Stimulated activated CD4-positive, alpha-beta T cell treated with anti-CD3 and anti-CD28 coated beads, Interleukin-2, amount 100 ng/mL, for 24 hours (primary cell): Measurements from ENCODE around the gene KPNB1.
A peak's percentile ranks its signal among the peaks of the same experiment; 100 is the strongest.

Source experiments
- DNase-seq, 2 donors: peaks; one replicate each; pipeline ENCODE4 v3.0.0-alpha.2; 2020

Gene KPNB1

DNA sequence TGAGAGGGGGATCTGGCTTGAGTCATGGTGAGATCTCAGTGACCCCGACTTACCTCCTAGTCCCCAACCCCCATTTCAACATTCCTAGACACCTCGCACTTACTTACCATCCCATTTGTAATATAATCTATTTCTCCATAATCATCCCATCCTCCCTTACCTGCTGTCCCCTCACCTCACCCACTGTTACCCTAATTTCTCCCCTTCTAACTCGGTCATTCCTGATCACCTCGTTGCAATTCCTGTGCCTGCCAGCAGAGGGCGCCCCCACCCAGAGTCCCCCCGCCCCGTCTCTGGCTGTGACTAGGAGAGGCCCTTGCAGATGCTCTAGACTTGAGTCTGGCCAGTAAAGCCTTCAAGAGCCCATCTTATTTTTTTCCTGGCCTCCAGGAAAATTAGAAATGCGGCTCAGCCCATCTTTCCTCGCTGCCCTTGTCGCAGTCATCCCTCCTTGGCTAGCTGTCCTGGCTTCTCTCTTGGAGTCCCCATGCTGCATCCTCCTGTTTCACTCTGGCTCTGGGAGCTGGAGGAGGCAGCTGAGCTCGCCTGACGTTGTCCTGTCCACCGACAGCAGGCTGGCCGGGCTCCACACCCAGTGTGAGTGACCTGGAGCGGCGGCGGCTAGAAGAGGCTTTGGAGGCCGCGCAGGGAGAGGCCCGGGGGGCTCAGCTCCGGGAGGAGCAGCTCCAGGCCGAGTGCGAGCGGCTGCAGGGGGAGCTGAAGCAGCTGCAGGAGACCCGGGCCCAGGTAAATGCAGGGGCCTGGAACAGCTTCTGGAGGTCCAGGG is 49.2 kb downstream of the KPNB1 start:
- peak; percentile 91 for DNase-seq

DNA sequence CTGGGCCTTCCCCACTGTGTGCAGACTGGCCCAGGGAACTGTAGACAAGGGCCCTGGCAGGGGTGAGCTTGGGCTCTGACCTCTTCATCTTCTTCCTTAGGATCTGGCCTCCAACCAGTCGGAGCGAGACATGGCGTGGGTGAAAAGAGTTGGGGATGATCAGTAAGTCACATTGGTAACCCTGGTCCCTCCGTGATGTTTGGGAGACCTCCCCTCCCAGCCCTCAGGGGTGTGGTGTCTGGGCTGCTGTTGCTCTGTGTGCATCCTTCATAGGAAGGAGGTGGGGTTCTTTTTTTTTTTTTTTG is 49.8 kb downstream of the KPNB1 start:
- no peak for DNase-seq

DNA sequence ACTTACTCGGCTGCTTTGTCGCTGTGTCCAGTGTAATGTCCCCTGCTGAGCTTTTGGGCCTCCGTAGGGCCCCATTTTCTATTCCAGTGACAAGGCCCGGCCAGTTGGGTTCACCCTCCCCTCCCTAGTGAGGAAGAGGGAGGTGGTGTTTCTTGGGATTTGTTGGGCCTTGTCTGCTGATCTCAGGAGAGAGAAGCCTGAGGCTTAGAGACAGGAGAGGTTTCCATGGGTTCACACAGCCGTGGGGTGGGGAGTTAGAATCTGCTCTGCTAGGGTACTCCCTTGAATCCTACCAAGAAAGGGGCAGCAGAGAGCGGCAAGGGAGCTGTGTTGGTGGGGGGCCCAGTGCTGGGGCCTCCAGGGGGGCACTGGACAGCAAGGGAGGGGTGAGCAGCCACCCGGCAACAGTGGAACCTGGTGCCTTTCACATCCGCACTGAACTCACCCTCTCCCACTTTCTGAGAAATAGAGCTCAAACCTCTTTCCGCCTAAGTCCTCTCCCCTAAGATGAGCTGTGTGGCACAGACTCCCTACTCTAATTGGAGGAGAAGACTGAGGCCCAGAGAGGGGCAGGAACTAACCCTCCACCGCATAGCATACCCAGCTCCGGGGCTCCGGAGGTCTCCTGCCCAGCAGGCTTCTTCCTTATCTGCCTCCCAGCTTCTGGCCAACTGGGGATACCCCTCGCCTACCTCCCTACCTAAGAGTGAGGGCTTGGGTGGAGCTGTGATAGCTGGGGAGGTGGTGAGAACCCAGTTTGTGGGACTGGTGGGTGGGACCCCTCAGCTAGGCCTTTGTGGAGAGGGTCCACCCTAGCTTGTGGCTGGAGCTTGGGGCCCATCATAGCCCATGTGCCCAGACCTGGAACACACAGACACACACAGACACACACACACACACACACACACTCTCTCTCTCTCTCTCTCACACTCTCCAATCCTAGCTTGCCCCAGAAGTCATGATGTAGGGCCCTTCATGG is 51.0 kb downstream of the KPNB1 start:
- DNase-seq, result no peak

DNA sequence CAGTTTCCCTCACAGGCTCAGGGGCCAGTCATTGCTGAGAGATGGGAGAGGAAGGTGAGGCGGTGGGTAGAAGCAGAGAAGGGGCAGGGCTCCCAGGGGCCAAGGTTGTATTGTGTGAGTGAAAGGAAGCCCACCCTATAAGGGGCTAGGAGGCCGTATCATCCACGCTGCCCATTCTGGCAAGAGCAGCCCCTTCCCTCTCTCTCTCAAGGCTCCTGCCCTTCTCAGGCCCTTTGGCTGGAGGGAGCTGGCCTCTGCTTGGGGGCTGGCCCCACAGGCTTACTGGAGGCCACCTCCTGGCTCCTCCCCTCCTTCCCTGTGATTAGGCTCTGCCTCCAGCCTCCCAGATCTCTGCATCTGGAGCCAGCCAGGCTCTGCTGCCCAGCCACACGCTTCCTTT is 51.9 kb downstream of the KPNB1 start:
- no peak for DNase-seq

DNA sequence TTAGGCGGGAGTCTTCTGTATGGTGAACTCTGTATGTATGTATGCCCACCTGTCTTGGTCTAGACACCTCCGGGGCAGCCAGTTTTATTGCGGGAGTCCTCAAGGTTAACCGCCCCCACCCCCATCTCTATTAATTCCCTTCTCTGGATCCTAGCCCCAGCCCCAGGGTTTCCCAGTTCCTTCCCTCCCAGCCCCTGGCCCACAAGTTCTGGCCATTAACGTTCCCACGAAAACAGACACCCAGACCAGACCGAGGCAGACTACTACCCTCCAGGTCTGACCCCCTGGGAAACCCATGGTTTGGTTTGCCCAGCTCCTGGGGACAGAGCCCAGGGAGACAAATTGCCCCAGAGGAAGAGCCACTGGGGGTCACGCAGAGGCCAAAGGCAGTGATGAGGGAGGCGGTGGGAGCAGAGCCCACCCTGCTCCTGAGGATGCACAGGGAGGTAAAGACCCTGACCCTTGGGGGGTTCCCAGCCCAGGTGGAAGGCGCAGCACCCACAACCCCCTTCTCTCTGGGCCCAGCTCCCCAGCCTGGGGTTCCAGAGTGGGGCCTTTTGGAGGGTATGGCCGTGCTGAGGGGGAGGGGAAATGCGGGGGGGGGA is 52.8 kb downstream of the KPNB1 start:
- no peak for DNase-seq

DNA sequence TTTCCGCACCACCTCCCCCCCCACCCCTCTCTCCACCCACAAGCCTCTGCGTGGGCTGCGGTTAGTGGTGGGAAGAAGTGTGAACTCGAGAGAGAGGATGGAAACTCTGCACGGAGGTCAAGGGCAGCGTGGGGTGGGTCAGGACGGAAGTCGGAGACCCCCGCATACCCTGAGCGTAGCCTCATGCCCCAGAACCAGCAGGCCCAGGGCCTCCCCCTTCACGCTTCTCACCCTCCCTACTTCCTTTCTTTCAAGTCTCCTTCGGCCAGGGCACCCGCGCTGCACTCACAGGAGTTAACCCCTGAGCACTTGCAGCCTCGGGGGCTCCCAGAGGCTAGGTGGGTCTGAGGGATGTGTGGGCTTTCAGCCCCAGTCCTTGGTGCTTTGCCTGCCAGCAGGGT is 53.5 kb downstream of the KPNB1 start:
- peak in 1 of 2 donors; percentile 60 for DNase-seq

DNA sequence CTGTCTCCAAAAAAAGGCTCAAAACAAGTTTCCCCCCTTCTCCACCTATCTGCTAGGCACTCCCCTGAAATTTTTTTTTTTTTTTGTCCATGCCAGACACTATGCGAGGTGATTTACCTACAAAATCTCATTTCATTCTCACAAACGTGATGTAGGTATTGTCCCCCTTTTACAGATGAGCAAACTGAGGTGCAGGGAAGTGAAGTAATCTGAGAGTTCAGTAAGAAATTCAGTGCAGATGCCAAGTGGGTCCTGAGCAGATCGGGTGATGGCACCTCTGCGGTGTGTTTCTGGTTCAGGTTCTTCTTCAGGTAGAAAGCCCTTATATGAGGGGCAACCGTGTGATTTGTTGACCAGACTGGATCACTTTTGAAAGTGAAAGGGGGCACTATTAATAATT is 54.0 kb downstream of the KPNB1 start:
- no peak for DNase-seq

DNA sequence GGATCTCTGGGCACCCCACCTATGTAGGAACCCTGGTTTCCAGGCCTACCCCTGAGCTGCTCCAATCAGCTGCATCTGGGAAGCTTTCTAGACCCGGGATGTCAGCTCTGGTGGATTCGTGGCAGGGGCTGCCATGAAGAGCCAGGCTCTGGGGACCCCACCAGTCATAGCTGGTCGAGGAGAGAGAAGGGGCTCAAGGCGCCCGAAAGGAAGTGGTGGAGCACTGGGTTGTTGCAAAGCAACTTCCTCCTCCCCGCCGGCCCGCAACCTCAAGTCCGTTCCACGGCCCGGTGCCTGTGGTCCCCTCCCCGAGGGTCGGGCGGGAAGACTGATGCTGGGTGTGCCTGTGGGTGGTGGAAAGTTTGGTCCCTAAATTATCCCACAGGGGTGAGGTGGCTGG is 54.4 kb downstream of the KPNB1 start:
- no peak for DNase-seq

DNA sequence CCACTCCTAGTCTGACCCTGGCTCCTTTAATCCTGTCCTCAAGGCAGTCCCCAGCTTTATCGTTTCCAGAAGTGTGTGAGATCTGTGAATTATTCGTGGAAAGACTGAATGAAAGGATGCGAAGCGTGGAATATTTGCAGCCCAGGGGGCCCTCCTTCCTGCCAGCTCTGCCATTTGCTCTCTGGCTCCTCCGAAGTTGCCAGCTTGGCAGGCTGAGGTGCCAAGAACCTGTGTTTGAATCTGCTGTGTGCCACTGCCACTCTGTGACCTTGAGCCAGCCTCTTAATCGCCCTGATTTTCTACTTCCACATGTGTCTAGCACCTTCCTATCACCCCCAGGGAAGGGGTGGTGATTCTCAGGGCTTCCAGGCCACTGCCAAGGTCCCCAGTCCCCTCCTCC is 55.0 kb downstream of the KPNB1 start:
- DNase-seq, result no peak

DNA sequence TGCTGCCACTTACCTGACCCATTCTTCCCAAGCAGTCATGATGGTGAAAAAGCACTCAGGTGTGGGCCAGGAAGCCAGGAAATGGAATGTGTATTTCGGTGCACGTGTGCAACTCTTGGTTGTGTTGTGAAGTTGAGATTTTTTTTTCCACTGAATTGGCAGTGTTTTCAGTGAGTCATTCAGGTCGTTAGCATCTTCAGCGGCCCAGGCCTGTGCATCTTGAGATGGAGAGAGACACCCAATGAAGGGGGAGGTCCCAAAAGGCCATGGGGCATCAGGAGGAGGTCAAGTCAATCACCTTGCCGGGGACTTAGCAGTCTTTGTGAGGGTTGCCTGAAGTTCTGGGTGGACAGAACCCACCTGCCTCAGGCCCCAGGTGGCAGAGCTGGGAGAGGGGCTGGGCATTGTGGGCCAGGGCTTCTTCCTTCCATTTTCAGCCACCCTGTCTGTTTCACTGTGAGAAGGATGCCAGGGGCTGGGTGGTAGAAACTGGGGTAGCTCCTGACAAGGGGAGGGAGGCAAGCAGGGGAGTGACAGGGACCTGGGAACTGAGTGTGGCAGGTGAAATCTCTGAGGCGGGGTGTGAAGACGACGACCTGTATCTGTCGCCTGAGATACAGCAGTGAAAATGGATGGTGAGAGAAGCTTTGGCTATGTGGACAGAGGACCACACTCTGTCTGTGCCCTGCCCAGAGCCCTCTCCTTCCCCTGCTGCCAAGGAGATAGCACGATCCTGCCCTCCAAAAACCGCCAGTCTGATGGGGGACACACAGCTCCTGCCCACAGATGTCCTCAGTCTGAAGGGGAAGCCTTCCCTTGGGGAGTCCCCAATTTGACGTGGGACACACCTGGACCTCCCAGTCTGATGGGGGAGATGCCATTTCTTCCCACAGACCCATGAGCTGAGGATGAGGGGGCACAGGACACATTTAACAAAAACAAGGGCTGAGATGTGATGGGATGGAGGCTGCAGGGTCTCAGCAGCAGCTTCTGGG is 56.1 kb downstream of the KPNB1 start:
- DNase-seq, result peak; percentile 62 to 68

DNA sequence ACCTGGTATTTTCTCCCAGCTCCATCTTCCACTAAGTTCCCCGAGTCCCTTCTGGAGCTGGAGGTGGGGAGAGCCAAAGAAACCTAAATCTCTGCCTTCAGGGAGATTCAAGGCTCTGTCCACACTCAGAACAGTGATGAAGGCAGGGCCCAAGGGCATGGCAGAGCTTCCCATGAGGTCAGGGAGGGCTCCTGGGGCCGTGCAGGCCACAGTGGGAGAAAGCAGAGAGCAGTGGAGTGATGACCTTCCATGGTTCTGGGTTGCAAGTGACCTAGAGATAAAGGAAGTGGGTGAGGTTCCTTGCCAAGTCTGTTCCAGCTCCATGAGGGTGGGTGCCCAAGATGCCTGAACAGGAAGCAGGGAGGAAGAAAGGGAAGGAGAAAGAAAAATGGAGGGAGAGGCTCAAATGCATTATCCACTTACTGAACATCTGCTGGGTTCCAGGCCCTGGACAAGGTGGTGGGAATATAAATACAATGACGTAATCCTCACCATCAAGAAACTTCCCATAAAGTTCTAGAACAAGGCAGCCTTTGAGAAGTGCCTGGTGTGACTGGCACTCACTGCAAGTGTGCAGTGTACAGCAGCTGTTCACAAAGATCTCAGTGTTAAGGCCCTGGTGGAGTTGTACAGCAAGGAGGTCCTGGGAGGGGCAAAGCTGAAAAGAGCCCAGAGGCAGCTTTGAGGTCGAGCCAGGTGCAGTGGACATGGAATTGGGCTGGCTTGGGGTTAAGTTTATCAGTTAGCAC is 57.5 kb downstream of the KPNB1 start:
- DNase-seq, result no peak

DNA sequence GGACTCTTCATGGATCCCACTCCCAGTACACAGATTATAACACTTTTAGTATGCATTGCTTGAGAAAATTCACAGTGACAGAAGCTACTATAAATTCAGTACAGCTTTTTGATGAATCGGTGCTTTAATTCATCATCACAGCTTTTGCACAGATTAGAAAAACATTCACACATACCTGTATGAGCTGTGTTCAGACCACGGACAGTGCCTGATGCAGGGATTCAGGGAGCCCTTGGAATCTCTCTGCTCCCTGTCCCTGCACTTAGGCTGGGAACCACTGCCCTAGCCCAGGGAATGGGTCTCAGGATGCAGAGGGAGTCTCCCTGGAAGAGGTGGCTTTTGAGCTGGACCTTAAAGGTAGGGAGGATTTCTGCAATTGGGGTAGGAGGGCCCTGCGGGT is 58.2 kb downstream of the KPNB1 start:
- no peak for DNase-seq

DNA sequence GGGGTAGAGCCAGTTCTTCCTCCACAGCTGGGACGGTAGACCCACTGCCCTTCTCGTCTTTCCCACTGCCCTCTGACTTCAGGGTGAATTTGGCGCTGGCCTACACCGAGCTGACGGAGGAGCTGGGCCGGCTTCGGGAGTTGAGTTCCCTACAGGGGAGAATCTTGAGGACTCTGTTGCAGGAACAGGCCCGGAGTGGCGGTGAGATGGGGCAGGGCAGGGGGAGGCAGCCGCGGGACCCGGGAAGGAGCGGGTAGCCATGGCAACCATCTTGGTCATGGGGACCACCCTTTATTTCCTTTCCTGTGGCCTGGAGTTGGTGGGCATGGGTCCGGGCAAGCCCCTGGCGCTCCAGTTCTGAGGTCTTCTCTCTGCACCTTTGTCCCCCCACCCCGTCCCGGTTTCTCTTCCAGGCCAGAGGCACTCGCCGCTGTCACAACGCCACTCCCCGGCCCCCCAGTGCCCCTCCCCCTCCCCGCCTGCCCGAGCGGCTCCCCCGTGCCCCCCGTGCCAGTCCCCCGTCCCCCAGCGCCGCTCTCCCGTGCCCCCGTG is 58.7 kb downstream of the KPNB1 start:
- DNase-seq, result no peak

DNA sequence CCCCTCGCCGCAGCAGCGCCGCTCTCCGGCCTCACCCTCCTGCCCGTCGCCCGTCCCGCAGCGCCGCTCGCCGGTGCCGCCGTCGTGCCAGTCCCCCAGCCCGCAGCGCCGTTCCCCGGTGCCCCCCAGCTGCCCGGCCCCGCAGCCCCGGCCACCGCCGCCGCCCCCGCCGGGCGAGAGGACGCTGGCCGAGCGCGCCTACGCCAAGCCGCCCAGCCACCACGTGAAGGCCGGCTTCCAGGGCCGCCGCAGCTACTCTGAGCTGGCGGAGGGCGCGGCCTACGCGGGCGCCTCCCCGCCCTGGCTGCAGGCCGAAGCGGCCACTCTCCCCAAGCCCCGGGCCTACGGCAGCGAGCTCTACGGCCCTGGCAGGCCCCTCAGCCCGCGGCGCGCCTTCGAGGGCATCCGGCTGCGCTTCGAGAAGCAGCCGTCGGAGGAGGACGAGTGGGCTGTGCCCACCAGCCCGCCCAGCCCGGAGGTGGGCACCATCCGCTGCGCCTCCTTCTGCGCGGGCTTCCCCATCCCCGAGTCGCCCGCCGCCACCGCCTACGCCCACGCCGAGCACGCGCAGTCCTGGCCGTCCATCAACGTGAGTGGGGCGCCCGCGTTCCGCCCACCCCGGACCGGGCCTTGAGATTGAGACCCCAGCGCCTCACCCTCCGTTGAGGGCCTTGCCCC is 59.3 kb downstream of the KPNB1 start:
- DNase-seq, result no peak

DNA sequence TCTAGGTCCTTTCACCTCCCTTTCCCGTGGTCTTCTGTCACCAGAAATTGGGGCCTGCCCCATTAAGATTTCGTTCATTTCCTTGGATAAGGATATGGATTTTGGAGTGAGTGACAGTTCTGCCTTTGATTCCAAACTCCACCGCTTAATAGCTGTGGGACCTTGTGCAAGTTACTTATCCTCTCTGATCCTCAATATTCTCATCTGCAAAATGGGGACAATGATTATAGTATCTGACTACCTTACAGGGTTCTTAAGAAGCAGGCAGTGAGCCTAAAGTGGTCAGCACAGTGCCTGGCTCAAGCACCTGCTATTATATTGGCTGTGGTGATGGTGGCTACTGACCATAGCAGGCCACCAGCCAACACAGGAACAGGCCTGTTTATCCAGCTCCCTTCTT is 59.9 kb downstream of the KPNB1 start:
- no peak for DNase-seq

DNA sequence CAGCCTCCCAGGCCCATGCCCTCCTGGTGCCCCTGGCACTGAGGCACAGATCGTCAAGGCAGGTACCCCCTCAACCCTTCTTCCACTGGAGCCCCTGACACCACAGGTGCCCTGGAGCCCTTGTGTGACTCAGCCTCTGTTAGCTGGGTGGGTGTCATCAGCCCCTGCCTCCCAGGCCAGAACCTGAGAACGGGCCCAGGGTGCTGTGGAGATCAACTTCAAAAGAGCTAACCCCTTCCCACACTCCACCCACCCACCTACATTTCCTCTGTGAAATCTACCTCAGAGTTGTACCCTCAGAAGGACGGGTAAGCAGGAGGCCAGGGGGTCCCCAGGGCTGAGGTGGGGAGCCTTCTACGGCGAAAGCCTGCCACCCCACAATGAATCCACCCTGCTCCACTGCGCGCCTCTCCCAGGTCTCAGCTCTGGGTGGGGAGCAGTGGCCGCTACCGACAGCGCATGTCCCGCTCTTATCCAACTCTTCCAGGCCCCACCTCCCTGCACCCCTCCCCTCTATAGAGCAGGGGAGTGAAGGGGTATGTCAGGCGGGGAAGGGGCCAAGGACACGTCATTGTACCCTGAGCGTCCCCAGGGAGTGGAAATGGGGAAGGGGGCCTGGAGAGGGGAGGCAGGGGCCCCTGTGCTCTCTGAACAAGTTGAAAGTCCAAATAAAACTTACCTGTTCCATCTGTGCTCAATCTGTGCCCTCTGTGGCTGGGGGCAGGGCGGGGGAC is 61.8 kb downstream of the KPNB1 start:
- DNase-seq, result no peak

DNA sequence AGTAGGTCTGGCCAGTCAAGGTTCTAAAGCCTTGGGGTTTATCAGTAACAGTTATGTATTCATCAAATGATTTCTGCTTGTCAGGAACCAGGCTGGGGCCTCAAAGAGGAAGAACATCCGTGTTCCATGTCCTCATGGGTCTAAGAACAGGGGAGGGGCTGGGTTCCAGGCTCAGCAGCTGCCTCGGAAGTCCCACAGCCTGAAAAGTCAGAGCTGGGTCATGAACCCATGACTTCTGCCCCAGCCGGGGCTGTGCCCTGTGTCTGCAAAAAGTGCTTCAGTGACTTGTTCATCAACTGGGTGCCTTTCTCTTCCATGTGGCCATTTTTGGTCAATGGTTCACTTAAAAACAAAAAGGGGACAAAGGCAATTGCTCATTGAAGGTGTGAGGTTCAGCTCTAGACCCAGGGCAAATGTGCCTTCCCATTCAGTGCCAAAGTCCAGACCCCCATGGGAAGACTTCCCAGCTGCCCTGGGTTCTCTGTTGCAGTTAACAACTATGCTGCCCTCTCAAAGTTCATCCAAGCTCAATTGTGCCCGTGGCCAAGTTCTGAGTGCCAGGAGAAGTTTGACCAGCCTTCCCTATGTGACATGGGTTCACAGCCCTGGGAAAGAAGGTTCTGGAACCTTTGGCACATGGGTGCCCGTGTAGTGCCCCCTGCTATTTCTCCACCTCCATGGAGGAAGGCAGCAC is 62.8 kb downstream of the KPNB1 start:
- no peak for DNase-seq

DNA sequence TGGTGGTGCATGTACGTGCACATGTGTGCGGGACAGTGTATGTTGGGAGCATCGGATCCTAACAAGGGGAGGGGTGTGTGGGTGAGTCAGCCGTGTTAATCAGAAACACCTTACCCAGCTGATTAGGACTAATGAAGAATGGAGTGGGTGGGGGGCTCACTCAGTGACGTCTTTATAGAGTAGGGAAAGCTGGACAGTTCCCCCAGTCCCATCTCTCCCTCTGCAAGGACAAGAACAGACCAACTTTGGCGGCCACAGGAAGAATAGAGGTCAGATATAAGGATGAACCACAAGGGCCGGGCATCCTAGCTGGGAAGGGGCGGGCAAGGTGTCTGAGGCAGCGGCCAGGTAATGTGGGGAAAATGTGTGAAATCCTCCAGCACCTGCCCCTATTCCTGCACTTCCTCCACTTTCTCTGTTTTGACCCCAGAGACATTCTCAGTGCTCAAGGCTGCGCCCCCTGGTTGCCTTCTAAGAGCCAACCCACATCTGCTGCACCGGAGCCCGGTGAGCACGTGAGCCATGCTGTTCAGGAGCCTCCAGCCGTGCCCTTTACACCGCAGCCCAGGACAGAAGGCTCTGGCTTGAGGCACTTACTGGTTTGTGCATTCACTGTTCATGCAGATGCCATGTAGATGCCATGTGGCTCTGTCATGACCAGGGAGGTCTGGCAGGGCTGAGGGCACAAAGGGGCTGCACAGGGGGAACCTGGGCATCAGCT is 64.4 kb downstream of the KPNB1 start:
- DNase-seq, result no peak
